GM18870 (cell line): ENCODE results near the gene XAF1.
"Not testable (repeated sequence)": the region's sequence is repeated elsewhere in the genome, so short reads cannot be mapped to it uniquely, and the experiment has no call there.

Experiments used
- ATAC-seq: cut with Tn5 transposase; IDR thresholded peaks from one replicate; pipeline ENCODE4 v1.9.1; 2021; ENCODE audit warnings: moderate library complexity; ENCODE audit not compliant: unreplicated experiment

XAF1 gene

DNA sequence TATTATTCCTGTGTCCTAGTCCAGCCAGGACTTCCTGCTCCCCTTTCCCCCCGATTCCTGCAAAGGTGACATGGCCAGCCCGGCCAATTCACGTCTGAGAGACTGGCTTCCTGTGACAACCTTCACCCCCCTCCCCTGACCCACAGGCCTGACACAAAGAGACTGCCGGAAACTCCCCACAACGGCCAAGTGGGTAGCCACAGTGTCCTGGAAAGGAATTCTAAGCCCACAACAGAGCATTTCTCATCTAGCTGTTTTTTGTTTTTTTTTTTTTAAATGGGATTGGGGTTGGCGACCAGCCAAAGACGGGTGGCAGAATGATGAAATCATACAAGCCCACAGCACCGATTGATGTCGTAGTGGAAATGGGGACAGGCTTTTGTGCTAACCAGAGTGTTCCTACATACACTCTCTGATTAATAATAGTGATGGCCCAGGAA is 2.8 kb upstream of the XAF1 start:
- no peak for ATAC-seq

- ATAC-seq: no peak
Measured at GRCh38 chr17:6753546-6753945, 2.3 kb upstream of the XAF1 start.

GRCh38 chr17:6755281-6755680 is 565 bp upstream of the XAF1 start:
- no peak for ATAC-seq

GRCh38 chr17:6756425-6757031 is 682 bp downstream of the XAF1 start:
- no peak for ATAC-seq

- no peak for ATAC-seq
Measured at GRCh38 chr17:6757747-6758146, 1.9 kb downstream of the XAF1 start.

DNA sequence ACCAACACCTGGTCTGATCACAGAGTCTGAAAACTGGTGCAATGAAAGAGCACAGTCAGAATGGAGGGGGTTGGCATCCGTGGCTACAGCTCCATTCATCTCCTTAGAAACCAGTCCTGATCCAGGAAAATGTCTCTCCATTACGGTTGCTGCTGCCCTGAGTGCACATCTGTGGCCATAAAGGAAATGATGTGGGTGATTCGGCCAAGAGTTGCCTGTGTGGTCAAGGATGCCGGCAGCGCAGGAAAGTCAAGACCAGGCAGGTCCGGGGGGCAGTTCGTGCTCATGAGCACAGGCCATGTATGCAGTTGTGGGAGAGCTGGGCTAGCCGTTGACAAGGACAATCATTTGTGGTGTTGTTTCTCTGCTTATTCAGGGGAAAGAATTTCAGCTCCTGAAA is 5.9 kb downstream of the XAF1 start:
- no peak for ATAC-seq

GRCh38 chr17:6768447-6768846 is 12.6 kb downstream of the XAF1 start:
- no peak for ATAC-seq

- no peak for ATAC-seq
Measured at GRCh38 chr17:6772016-6772415, 16.2 kb downstream of the XAF1 start.

DNA sequence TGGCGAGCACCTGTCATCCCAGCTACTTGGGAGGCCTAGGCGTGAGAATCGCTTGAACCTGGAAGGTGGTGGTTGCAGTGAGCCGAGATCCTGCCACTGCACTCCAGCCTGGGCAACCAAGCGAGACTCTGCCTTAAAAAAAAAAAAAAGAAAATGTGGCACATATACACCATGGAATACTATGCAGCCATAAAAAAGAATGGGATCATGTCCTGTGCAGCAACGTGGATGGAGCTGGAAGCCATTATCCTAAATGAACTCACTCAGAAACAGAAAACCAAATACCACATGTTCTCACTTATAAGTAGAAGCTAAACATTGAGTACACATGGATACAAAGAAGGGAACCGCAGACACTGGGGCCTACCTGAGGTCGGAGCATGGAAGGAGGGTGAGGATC is 19.1 kb downstream of the XAF1 start:
- not testable (repeated sequence) for ATAC-seq

GRCh38 chr17:6775871-6776405 is 20.1 kb downstream of the XAF1 start, which contains the start of gene FBXO39:
Gene FBXO39 (plus strand): TSS chr17:6776215. CDS start chr17:6779869, 3,654 bp downstream.
- no peak for ATAC-seq

GRCh38 chr17:6779411-6779810 is 23.6 kb downstream of the XAF1 start:
- ATAC-seq: no peak

DNA sequence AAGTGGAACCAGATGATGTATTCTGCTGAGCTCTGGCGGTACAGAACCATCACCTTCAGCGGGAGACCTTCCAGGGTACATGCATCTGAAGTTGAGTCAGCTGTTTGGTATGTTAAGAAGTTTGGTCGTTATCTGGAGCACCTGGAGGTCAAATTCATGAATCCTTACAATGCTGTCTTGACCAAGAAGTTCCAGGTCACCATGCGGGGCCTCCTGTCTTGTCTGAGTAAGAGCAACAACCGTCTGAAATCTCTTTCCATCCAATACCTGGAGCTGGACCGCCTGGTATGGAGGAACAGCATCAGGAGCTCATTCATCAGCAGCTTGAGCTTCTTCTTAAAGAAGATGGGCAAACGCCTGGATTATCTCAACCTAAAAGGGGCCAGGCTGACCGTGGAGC is 24.2 kb downstream of the XAF1 start:
- no peak for ATAC-seq

GRCh38 chr17:6780886-6781285 is 25.0 kb downstream of the XAF1 start:
- no peak for ATAC-seq

DNA sequence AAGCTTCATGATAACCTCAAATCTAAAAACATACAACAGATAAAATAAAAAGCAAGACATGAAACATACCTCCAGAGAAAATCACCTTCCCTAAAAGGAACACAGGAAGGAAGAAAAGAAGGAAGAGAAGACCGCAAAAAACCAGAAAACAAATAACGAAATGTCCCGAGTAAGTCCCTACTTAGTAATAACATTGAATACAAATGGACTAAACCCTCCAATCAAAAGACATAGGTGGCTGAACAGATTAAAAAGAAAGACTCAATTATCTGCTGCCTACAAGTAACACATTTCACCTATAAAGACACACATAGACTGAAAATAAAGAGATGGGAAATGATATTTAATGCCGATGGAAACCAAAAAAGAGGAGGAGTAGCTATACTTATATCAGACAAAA is 26.4 kb downstream of the XAF1 start:
- ATAC-seq: no peak

DNA sequence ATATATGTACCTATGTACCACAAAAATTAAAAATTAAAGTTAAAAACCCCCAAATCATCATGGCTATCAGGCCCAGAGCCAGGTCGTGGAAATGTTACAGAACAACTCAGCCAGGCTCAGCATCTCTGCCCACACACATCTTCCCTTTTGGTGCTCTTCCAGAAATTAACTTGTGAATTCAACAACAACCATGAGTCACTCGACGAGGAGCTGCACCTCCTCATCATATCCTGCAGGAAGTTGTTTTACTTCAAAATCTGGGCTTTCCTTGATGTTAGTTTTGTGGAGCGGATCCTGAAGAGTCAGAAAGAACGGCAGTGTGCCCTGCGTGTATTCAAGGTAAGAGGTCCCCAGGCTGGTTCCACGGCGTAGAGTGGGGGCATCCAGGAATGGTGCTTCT is 30.8 kb downstream of the XAF1 start:
- no peak for ATAC-seq

DNA sequence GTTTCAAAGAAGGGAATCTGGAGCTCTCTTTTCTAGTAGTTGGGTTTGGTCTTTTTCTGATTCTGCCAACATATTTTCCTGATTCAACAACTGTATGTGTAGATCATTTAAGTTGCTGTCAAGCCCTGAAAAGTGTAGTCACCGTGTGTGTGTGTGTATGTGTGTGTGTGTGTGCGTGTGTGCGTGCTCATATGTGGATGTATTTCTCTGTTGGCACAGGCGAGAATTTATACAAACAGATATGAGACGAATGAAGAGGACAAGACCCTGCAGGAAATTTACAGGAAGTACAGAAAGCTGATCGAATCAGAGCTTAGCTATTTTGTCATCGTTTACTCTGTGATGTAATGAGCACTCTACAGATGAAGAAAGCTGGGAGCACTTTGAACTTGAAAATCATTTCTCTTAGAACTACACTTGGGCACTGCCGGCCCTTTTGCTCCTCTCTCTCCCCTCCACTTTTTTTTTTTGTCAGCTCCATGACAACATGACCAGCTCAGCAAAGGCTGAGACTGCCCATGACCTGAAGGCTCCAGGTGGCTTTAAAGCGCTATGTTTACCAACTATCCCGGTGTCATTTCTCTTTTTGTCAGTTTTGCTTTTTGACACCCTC is 31.3 kb downstream of the XAF1 start:
- ATAC-seq: no peak

DNA sequence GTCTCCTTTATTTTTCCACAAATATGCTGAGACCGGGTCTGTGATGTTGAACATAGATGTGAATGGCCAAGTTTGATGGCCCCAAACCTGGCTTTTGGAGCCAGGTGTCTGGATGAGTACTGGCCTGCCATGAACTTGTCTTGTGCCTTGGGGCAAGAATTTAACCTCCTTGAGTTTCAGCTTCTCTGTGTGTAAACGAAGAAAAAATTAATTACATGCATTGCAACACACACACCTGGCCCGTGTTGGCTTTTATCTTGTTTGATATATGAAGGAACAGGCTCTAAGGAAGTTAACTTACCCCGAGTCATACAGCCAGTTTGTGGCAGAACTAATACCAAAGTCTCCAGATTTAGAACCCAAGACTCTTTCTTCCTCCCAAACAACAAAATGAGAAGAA is 33.3 kb downstream of the XAF1 start:
- ATAC-seq: no peak

DNA sequence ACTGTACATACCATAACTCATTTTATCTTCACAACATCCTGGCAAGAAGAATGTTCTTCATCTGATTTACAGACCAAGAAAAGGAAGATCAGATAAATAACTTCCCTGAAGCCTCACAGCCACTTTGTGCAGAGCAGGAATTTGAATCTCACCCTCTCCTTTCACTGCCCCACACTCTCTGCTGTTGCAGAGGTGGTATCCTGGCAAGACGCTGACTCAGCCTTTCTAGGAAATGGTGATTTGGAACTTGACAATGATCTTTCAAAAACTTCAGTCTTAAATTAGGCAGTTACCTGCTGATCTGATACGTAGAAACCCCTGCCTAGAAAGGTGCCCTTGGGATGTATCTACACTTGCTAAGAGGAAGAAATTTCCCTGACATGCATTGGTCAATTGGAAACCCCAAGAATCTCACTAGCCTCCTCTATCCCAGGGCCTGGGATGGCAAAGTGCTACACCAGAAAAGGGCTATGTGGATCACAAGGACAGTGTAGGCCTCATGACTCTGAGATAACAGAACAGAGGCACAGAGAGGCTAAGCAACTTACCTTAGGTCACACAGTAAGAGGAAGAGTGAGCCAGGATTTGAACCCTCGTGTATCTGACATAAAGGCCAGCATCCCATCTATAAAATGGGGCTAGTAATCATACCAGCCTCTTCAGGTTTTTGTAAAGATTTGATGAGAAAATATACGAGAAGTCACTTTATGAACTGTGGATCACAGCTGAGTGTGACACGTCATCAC is 38.1 kb downstream of the XAF1 start:
- ATAC-seq: no peak

- no peak for ATAC-seq
Measured at GRCh38 chr17:6796017-6796886, 40.4 kb downstream of the XAF1 start.

DNA sequence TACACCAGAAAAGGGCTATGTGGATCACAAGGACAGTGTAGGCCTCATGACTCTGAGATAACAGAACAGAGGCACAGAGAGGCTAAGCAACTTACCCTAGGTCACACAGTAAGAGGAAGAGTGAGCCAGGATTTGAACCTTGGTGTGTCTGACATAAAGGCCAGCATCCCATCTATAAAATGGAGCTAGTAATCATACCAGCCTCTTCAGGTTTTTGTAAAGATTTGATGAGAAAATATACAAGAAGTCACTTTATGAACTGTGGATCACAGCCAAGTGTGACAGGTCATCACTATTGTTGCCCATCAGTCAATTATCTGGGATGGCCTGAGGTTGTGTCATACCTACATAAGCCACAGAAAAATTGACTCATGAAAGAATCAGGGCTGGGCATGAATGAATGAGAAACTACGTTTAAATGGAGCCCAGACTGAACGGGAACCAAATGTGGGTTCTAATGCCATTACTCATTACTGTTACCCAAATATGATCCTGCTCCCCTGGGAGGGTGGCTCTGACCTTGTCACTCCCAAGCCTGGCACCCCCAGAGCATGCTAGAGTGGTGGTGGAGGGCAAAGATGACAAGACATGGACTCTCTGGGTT is 41.1 kb downstream of the XAF1 start:
- ATAC-seq: no peak
